A673 (cell line): ENCODE results near the gene EXOC4.

Experiments used
- EZH2 ChIP-seq: fragments of 200-600 bp; sonication (generic); IDR thresholded peaks from 2 replicates; pipeline ENCODE4 v1.6.1; 2017; ENCODE audit warnings: borderline replicate concordance, low read depth, mild to moderate bottlenecking, mixed read lengths, antibody characterized with exemption, low read length; ENCODE audit not compliant: poor library complexity, severe bottlenecking
- TF ChIP-seq, protein P1 (sequence below): fragments of 300-800, 200-600 bp; sonication (generic); conservative IDR thresholded peaks from 2 replicates; pipeline ENCODE4 v1.5.1; 2017; ENCODE audit warnings: low read depth, mild to moderate bottlenecking, antibody characterized with exemption, low read length, moderate library complexity, mixed read lengths

DNA sequence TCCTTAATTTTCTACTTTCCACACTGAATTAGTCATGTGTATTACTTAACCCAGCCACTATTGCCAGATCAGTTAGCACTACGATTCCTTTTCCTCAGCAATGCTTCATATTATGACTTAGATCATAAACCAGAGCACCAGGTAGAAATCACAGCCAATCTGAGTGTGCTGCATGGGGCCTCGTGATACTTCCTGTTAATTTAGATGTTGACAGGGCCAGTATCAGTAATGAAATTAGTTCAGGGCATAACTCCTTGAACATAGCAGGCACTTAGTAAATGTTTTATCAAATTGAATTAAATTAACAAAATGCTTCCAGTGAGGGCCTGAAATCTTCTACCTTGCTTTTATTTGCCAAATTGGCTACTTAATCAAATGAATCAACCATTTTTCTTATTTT is 705.0 kb downstream of the EXOC4 start:
- TF ChIP-seq, protein P1, sequence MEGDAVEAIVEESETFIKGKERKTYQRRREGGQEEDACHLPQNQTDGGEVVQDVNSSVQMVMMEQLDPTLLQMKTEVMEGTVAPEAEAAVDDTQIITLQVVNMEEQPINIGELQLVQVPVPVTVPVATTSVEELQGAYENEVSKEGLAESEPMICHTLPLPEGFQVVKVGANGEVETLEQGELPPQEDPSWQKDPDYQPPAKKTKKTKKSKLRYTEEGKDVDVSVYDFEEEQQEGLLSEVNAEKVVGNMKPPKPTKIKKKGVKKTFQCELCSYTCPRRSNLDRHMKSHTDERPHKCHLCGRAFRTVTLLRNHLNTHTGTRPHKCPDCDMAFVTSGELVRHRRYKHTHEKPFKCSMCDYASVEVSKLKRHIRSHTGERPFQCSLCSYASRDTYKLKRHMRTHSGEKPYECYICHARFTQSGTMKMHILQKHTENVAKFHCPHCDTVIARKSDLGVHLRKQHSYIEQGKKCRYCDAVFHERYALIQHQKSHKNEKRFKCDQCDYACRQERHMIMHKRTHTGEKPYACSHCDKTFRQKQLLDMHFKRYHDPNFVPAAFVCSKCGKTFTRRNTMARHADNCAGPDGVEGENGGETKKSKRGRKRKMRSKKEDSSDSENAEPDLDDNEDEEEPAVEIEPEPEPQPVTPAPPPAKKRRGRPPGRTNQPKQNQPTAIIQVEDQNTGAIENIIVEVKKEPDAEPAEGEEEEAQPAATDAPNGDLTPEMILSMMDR, result no peak
- TF ChIP-seq EZH2, result no peak
